Activated CD8-positive, alpha-beta memory T cell treated with anti-CD3 and anti-CD28 coated beads, Interleukin-2, amount 50 U/mL, for 24 hours (primary cell): Measurements from ENCODE around the gene HPN.
A peak's percentile ranks its signal among the peaks of the same experiment; 100 is the strongest.

ENCODE experiments used
- DNase-seq: peaks from one replicate; pipeline ENCODE4 v3.0.0-alpha.2; 2020; ENCODE audit errors: extremely low read depth

Gene HPN

GRCh38 chr19:35062942-35063341 lies 21.4 kb downstream of the HPN start:
- no peak for DNase-seq

GRCh38 chr19:35063940-35064818 lies 22.7 kb downstream of the HPN start:
- no peak for DNase-seq

GRCh38 chr19:35065574-35065973 lies 24.1 kb downstream of the HPN start:
- no peak for DNase-seq

GRCh38 chr19:35066121-35066520 lies 24.6 kb downstream of the HPN start:
- no peak for DNase-seq

GRCh38 chr19:35066691-35067563 lies 25.4 kb downstream of the HPN start:
- peak; percentile 79 for DNase-seq

- no peak for DNase-seq
These were observed 27.6 kb downstream of the HPN start for GRCh38 chr19:35068941-35069634.

GRCh38 chr19:35069696-35070095 lies 28.2 kb downstream of the HPN start:
- no peak for DNase-seq

- DNase-seq = no peak
These were observed 28.9 kb downstream of the HPN start for GRCh38 chr19:35070471-35070870.

GRCh38 chr19:35073516-35073915 lies 32.0 kb downstream of the HPN start:
- no peak for DNase-seq

GRCh38 chr19:35073941-35074340 lies 32.4 kb downstream of the HPN start:
- DNase-seq = no peak

GRCh38 chr19:35074426-35075201 lies 33.1 kb downstream of the HPN start:
- DNase-seq = no peak

- no peak for DNase-seq
These were observed 33.9 kb downstream of the HPN start for GRCh38 chr19:35075202-35076025.

GRCh38 chr19:35076026-35076370 lies 34.5 kb downstream of the HPN start:
- no peak for DNase-seq

GRCh38 chr19:35076657-35077056 lies 35.1 kb downstream of the HPN start:
- no peak for DNase-seq

- DNase-seq = no peak
These were observed 36.1 kb downstream of the HPN start for GRCh38 chr19:35077411-35078223.

GRCh38 chr19:35079826-35080225 lies 38.3 kb downstream of the HPN start:
- DNase-seq = no peak

GRCh38 chr19:35080613-35081170 lies 39.2 kb downstream of the HPN start:
- DNase-seq = no peak

- DNase-seq = no peak
These were observed 39.7 kb downstream of the HPN start for GRCh38 chr19:35081201-35081600.
